Endothelial cell of umbilical vein (primary cell): ENCODE data around the gene CCT4.

ENCODE experiments used
- CTCF ChIP-seq, 2 donors: IDR thresholded peaks; 1 replicate in 1 of 2; 2 replicates in 1 of 2; pipeline ENCODE4 v1.5.1; 2011; ENCODE audit warnings: low read length in 2 of 2, mild to moderate bottlenecking in 2 of 2, moderate library complexity in 2 of 2, control low read depth in 1 of 2, inconsistent platforms in 1 of 2, low read depth in 1 of 2; ENCODE audit not compliant: insufficient read depth in 1 of 2; ENCODE audit errors: extremely low read depth in 1 of 2
- MAX ChIP-seq: IDR thresholded peaks from 2 replicates; pipeline ENCODE4 v1.6.1; 2011; ENCODE audit not compliant: insufficient read depth, insufficient read length
- POLR2A ChIP-seq: IDR thresholded peaks from 2 replicates; pipeline ENCODE4 v1.6.1; 2012; ENCODE audit warnings: low read depth, mild to moderate bottlenecking, control low read depth, low read length
- POLR2AphosphoS5 ChIP-seq: IDR thresholded peaks from 2 replicates; pipeline ENCODE4 v1.6.1; 2012; ENCODE audit warnings: low read depth, mild to moderate bottlenecking, control low read depth, low read length, moderate library complexity; ENCODE audit not compliant: insufficient read depth

DNA sequence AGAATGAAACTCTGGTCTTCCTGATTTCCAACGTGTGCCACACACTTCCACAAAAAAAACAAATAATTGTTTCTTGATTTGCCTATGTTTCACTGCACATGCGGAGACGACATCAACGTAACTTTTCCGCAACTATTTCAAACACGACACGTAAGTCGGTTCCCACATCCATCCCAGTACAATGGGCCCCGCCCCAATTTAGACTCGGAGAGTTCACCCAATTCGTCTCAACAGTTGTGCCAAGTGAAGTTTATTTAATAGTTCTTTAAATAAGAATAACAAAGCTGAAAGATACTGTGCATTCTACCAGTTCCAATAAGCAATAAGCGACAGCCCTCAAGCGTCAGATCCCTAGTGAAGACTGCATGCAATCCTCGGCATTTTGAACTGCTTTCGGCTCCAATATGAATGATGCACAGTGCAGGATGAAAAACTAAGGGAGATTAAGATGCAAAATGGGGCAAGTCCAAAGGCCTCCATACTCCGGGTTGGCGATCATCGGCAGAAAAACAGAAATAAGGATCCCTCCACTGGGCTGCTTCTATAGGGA, 664 bp downstream of the CCT4 start:
- TF ChIP-seq CTCF (IDR thresholded peaks at IDR 0.05; ENCODE audit: extremely low read depth in 1 of 2, insufficient read depth in 1 of 2, low read depth in 1 of 2, low read length in 2 of 2) (no peak), POLR2A (no peak), POLR2AphosphoS5 (no peak), MAX (no peak)
